CD4-positive, alpha-beta T cell treated with Interleukin-17A for 4 hours (primary cell): ENCODE data around the gene SCFD1.
A peak's percentile ranks its signal among the peaks of the same experiment; 100 is the strongest.
"Not testable (repeated sequence)": the region's sequence is repeated elsewhere in the genome, so short reads cannot be mapped to it uniquely, and the experiment has no call there.

Experiments used
- DNase-seq: peaks from one replicate; pipeline ENCODE4 v3.0.0-alpha.2; 2020; ENCODE audit warnings: mixed read lengths

The SCFD1 gene

DNA sequence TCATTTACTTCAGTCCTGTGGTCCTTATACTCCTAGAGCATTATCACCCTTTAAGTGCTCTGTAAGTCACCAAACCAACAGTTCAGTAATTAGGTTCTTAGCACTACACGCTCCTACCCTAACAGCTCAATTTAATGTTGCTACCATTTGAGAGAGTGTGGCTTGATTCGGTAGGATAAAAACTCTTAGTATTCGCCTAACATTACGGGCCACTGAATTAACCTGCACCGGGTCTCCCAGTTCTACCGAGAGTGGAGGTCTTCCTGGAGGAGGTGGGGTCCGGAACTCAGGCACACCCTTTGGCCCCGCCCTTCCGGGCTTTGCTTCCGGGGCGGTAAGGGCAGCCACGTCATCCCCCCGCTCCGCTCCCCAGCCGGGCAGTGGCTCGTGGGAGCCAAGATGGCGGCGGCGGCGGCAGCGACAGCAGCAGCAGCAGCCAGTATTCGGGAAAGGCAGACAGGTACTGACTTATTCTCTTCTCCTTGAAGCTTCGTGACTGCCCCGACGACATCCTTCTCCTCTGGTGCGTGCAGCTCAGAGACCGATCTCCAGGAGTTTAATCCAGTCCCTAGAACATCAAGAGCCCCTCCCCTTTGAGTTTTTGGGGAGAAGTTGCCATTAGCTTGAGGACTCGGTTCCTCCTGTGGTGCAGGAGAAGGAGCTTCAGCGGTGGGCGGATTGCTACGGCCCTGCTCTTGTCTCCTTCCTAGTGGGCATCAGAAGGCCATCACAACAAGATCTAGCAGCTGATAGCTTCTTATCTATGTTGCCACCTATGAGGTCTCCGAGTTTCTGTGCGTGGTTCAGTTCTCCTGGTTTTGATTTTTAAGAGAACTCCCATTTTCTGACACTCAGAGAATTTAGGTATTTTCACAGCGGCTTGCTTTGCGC lies at the start of gene SCFD1:
Gene SCFD1, plus strand, starts transcription at position 380 of the 891 bp plus-strand sequence. Its CDS starts 20 bp downstream, at position 400.
- DNase-seq, result peak; percentile 94

DNA sequence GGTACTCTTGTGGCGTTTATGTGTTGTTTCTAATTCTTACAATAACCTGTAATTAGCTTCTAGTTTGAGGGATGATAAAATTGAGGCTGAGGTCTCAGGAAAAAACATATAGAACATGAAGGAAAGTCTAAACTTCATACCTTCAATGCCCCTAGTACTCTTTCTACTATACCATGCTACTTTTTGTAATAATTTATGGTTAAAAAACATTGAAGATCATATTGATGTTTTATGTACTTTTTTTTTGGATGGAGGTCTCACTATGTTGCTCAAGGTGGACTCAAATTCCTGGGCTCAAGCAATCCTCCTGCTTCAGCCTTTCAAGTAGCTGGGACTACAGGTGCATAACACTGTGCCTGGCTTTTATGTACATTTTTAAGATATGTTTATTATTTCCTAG lies 49.3 kb upstream of the SCFD1 start:
- DNase-seq, result no peak

- DNase-seq, result peak; percentile 14
Observed at GRCh38 chr14:30573226-30573814, 48.8 kb upstream of the SCFD1 start.

- DNase-seq, result no peak
Observed at GRCh38 chr14:30573966-30574365, 48.2 kb upstream of the SCFD1 start.

- not testable (repeated sequence) for DNase-seq
Observed at GRCh38 chr14:30574777-30575176, 47.3 kb upstream of the SCFD1 start.

DNA sequence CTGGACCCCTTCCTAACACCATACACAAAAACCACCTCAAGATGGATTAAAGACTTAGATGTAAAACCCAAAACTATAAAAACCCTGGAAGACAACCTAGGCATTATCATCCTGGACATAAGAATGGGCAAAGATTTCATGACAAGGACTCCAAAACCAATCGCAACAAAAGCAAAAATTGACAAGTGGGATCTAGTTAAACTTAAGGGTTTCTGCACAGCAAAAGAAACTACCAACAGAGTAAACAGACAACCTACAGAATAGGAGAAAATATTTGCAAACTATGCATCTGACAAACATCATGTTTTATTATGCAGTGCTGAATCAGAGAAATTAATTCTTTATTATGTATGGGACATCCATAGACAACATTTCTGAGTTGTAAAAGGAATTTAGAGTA lies 45.8 kb upstream of the SCFD1 start:
- not testable (repeated sequence) for DNase-seq

DNA sequence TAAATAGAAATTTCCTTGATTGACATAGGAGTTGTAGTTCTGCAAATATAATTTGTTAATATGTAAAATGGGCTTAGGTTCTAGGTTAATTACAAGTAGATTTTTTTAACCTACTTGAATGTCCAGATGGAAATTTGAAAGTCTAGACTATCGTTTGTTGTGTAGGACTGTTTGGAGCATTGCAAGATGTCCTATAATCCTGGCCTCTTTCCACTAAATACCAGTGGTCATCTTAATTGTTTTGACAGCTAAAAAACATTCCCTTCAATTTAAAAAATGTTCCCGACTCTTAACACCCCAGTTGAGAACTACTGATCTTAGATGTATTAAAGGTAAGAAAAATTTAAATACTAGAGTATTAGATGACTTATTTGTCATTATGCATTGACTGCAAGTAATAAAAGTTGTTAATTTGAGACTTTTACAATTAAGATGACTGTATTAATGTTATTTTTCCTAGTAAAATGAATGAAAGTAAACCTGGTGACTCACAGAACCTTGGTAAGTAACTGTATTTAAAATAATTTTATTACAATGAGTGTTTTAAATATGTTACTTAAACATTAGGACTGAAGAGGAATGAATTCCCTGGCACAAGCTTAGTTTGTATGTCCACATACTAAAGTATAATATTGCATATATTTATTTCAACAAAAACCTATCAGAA lies 41.4 kb upstream of the SCFD1 start:
- no peak for DNase-seq

DNA sequence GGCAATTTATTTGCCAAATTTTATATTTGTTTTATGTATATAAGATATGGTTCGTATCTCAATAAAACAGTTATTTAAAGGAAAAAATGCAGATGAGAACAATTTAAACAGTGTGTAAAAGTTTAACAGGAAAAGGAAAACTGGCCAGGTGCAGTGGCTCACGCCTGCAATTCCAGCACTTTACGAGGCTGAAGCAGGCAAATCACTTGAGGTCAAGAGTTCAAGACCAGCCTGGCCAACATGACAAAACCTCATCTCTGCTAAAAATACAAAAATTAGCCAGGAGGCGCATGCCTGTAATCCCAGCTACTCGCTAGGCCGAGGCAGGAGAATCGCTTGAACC lies 40.9 kb upstream of the SCFD1 start:
- DNase-seq, result no peak

- DNase-seq, result no peak
Observed at GRCh38 chr14:30582376-30582775, 39.7 kb upstream of the SCFD1 start.

DNA sequence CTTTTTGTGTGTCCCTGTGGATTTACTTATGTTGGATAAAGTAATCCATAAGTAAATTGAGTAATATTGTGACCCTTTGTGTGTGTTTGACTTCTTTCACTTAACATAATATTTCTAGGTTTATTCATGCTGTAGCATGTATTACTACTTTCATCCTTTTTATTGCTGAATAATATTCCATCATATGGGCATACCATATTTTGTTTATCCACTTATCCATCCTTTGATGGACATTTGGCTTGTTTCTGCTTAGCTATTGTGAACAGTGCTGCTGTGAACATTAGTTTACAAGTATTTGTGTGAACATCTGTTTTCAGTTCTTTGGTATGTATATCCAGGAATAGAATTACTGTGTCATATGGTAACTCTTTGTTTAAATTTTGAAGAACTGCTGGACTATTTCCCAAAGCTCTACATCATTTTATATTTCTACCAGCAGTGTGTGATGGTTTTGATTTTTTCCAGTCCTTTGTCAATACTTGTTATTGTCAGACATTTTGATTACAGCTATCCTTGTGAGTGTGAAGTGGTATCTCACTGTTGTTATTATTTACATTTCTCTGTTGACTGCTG lies 38.0 kb upstream of the SCFD1 start:
- no peak for DNase-seq

- no peak for DNase-seq
Observed at GRCh38 chr14:30585204-30585603, 36.9 kb upstream of the SCFD1 start.

- no peak for DNase-seq
Observed at GRCh38 chr14:30587141-30587540, 35.0 kb upstream of the SCFD1 start.

GRCh38 chr14:30588873-30589272 lies 33.2 kb upstream of the SCFD1 start:
- DNase-seq, result no peak

DNA sequence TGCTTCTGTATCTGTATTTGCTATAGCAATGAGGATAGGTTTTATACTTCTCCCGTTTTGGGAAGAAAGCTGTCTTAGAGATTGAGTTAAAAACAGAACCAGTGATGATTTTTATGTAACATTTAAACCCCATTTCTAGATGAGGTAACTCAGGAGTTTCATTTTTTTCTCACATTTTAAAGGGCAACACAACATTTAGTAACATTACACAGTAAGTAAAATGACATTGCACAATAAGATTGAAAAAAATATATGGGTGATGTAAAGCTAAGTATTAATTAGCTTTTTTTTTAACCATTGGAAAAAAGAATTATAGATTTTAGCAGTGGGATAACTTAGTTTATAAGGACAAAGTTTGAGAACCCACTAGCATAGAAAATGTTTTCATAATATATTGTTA lies 25.2 kb upstream of the SCFD1 start:
- DNase-seq, result no peak

- DNase-seq, result no peak
Observed at GRCh38 chr14:30597504-30597903, 24.6 kb upstream of the SCFD1 start.

DNA sequence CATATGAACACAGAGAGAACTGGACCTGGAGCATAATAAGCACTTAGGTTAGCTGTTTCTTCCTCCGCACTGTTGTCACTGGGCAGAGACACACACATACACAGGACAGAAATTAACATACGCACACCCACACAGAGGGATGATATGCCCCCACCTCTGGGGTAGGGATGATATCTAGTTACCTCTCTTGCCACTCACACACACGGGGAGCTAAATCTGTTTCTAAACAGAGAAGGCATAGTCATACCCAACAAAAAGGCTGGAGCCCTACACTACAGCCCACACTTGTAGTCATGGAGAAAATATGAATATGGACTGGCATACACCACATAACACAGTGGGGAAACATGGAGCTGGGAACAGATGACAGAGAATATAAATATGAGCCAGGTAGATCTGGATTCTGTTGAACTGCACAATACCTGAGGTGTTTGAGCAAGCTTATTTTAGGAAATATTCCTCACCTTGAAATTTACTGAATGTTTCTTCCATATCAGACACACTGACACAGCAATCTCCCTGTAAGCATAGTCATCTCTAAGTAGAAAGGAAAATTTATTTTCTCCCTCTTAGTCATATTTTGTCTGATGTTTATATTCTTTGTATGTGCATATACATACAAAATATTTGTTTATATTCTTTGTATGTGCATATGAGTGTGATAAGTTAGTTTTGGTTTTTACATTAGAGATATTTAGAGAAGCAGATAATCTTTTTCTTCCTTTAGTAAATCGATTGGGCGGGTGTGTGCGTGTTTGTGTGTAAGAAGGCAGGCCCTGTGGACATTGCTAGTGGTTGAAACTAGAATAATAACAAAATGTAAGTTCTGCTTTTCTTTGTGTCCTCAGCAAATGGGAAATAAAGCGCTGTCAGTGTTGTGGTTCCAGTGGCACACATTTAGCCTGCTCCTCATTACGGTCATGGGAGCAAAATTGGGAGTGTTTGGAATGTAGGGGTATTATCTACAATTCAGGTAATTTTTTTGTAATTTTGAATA lies 20.9 kb upstream of the SCFD1 start:
- no peak for DNase-seq

DNA sequence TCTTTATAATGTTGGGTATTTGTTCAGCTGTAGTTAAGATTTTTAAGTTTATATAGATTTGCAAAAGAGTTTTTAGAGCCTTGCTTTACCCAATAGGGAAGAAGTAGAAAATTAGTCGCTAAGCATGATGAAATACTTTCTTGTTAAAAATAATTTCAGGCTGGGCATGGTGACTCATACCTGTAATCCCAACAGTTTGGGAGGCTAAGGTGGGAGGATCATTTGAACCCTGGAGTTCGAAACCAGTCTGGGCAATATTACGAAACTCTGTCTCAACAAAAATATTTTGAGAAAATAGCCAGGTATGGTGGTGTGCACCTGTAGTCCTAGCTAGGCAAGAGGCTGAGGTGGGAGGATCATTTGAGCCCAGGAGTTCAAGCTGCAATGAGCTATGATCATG lies 18.7 kb upstream of the SCFD1 start:
- no peak for DNase-seq

GRCh38 chr14:30604696-30605095 lies 17.4 kb upstream of the SCFD1 start:
- DNase-seq, result not testable (repeated sequence)

GRCh38 chr14:30607156-30607780 lies 14.9 kb upstream of the SCFD1 start:
- DNase-seq, result no peak

DNA sequence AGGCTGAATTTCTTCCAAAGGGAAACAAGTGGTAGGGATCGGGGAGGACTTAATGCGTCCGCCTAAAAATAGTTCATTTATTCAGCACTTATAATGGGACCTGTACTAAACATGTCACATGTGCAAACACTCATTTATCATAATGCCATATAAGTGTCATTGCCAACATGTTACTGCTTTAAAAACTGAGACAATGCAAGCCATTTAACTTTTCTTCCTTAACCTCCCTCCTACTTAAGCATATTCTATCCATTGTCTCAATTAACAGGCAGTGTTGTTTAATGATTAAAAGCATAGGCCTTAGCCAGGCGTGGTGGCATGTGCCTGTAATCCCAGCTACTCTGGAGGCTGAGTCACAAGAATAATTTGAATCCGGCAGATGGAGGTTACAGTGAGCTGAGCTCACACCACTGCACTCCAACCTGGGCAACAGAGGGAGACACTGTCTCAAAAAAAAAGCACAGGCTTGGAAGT lies 13.5 kb upstream of the SCFD1 start:
- no peak for DNase-seq

DNA sequence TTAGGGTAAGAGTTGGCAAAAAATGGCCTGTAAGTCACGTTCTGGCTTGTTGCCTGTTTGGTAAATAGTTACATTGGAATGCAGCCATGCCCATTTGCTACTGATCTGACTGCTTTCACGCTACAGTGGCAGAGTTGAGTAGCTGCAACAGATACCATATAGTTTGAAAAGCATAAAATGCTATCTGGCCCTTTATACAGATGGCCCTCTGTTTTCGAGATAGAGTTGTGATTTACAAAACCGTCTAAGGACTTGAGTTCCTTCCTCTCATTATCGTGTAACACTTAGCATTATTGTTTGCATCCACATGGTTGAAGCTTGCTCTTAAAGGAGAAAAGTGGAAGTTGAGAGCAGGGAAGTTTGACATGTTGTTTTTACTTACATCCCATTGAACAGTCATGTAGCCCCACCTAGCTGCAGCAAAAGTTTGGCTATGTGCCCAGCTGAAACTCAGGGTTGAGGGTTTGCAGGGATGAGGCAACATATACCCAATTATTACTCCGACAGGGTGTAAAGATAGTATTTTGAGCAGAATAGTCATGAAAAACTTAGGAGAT lies 11.3 kb upstream of the SCFD1 start:
- peak; percentile 42 for DNase-seq
